Measurements from ENCODE around the gene PRRT3. TPM values are rescaled to one million over a fixed set of nuclear protein-coding genes. Genes with fewer than 3 reads are reported as not detected.

Gene PRRT3
- total and polyA plus RNA-seq, 2 experiments from 2014 or later = 4.3 to 6.9 TPM

DNA sequence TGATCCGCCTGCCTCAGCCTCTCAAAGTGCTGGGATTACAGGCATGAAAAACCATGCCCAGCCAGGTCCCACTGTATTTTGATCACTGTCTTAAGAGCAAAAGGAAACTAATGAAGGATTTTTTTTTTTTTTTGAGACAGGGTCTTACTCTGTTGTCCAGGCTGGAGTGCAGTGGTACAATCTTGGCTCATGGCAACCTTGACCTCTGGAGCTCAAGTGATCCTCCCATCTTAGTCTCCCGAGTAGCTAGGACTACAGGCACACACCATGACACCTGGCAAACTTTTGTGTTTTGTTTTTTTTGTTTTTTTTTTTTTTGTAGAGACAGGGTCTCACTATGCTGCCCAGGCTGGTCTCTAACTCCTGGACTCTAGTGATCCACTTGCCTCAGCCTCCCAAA, 28.0 kb upstream of the PRRT3 start:
- TF ChIP-seq ETS1 (IDR thresholded peaks at IDR 0.05) (no peak), STAT1 (IDR thresholded peaks at IDR 0.05; ENCODE audit: unreplicated experiment) (no peak), ZNF114 (CRISPR knock-in tag; IDR thresholded peaks at IDR 0.05) (no peak), POLR2AphosphoS5 (IDR thresholded peaks at IDR 0.05; ENCODE audit: low read depth) (no peak), EZH2phosphoT487 (IDR thresholded peaks at IDR 0.05; ENCODE audit: unreplicated experiment) (no peak), NANOG (IDR thresholded peaks at IDR 0.05; ENCODE audit: borderline replicate concordance) (no peak), ZNF331 (CRISPR knock-in tag; IDR thresholded peaks at IDR 0.05; ENCODE audit: low read depth) (no peak), EZH2 (IDR thresholded peaks at IDR 0.05; ENCODE audit: low read depth, unreplicated experiment) (no peak), CREB1 (CRISPR knock-in tag; IDR thresholded peaks at IDR 0.05; ENCODE audit: low read depth) (no peak), JUNB (IDR thresholded peaks at IDR 0.05; ENCODE audit: unreplicated experiment) (no peak), REST (IDR thresholded peaks at IDR 0.05; ENCODE audit: unreplicated experiment) (no peak)
- TF ChIP-seq, protein P1, sequence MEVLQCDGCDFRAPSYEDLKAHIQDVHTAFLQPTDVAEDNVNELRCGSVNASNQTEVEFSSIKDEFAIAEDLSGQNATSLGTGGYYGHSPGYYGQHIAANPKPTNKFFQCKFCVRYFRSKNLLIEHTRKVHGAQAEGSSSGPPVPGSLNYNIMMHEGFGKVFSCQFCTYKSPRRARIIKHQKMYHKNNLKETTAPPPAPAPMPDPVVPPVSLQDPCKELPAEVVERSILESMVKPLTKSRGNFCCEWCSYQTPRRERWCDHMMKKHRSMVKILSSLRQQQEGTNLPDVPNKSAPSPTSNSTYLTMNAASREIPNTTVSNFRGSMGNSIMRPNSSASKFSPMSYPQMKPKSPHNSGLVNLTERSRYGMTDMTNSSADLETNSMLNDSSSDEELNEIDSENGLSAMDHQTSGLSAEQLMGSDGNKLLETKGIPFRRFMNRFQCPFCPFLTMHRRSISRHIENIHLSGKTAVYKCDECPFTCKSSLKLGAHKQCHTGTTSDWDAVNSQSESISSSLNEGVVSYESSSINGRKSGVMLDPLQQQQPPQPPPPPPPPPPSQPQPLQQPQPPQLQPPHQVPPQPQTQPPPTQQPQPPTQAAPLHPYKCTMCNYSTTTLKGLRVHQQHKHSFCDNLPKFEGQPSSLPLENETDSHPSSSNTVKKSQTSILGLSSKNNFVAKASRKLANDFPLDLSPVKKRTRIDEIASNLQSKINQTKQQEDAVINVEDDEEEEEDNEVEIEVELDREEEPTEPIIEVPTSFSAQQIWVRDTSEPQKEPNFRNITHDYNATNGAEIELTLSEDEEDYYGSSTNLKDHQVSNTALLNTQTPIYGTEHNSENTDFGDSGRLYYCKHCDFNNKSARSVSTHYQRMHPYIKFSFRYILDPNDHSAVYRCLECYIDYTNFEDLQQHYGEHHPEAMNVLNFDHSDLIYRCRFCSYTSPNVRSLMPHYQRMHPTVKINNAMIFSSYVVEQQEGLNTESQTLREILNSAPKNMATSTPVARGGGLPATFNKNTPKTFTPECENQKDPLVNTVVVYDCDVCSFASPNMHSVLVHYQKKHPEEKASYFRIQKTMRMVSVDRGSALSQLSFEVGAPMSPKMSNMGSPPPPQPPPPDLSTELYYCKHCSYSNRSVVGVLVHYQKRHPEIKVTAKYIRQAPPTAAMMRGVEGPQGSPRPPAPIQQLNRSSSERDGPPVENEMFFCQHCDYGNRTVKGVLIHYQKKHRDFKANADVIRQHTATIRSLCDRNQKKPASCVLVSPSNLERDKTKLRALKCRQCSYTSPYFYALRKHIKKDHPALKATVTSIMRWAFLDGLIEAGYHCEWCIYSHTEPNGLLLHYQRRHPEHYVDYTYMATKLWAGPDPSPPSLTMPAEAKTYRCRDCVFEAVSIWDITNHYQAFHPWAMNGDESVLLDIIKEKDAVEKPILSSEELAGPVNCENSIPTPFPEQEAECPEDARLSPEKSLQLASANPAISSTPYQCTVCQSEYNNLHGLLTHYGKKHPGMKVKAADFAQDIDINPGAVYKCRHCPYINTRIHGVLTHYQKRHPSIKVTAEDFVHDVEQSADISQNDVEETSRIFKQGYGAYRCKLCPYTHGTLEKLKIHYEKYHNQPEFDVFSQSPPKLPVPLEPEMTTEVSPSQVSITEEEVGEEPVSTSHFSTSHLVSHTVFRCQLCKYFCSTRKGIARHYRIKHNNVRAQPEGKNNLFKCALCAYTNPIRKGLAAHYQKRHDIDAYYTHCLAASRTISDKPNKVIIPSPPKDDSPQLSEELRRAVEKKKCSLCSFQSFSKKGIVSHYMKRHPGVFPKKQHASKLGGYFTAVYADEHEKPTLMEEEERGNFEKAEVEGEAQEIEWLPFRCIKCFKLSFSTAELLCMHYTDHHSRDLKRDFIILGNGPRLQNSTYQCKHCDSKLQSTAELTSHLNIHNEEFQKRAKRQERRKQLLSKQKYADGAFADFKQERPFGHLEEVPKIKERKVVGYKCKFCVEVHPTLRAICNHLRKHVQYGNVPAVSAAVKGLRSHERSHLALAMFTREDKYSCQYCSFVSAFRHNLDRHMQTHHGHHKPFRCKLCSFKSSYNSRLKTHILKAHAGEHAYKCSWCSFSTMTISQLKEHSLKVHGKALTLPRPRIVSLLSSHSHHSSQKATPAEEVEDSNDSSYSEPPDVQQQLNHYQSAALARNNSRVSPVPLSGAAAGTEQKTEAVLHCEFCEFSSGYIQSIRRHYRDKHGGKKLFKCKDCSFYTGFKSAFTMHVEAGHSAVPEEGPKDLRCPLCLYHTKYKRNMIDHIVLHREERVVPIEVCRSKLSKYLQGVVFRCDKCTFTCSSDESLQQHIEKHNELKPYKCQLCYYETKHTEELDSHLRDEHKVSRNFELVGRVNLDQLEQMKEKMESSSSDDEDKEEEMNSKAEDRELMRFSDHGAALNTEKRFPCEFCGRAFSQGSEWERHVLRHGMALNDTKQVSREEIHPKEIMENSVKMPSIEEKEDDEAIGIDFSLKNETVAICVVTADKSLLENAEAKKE (CRISPR knock-in tag; IDR thresholded peaks at IDR 0.05) = no peak
- TF ChIP-seq, protein P2, sequence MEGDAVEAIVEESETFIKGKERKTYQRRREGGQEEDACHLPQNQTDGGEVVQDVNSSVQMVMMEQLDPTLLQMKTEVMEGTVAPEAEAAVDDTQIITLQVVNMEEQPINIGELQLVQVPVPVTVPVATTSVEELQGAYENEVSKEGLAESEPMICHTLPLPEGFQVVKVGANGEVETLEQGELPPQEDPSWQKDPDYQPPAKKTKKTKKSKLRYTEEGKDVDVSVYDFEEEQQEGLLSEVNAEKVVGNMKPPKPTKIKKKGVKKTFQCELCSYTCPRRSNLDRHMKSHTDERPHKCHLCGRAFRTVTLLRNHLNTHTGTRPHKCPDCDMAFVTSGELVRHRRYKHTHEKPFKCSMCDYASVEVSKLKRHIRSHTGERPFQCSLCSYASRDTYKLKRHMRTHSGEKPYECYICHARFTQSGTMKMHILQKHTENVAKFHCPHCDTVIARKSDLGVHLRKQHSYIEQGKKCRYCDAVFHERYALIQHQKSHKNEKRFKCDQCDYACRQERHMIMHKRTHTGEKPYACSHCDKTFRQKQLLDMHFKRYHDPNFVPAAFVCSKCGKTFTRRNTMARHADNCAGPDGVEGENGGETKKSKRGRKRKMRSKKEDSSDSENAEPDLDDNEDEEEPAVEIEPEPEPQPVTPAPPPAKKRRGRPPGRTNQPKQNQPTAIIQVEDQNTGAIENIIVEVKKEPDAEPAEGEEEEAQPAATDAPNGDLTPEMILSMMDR (conservative IDR thresholded peaks at IDR 0.05; ENCODE audit: low read depth in 2 of 2) = no peak
- Histone ChIP-seq H3K4me2 (no peak overlapping the region), H3K79me2 (replicated peaks; ENCODE audit: insufficient read depth) (peaks cover 24% of the 10 kb centered on the region), H3K27ac (ENCODE audit: low read depth) (no peak overlapping the region), H3K27me3 (ENCODE audit: insufficient read depth) (no peaks in the 10 kb centered on the region), H3K36me3 (ENCODE audit: insufficient read depth) (peaks cover 9% of the 10 kb centered on the region), H3K4me1 (ENCODE audit: insufficient read depth) (peaks cover 1% of the 10 kb centered on the region; the same call in 1 of the 2 replicates), H4K20me1 (replicated peaks; ENCODE audit: insufficient read depth) (no peaks in the 10 kb centered on the region; the same call in 1 of the 2 replicates), H3F3A (replicated peaks; ENCODE audit: low read depth) (no peaks in the 10 kb centered on the region), H3K9me2 (ENCODE audit: insufficient read depth) (no peaks in the 10 kb centered on the region), H3K4me3 (no peak overlapping the region), H2AFZ (no peak overlapping the region)
- Mint-ChIP-seq H3K9me3 (no peaks in the 10 kb centered on the region), H3K36me3 (ENCODE audit: low read depth) (peaks cover 18% of the 10 kb centered on the region), H3K27ac (no peak overlapping the region), H3K27me3 (ENCODE audit: insufficient read depth, low read depth, poor library complexity) (peaks cover 5% of the 10 kb centered on the region), H3K4me3 (no peak overlapping the region), H3K4me1 (no peaks in the 10 kb centered on the region)
- ATAC-seq (no peak), DNase-seq (ENCODE audit: low spot score) (no peak)
